Transverse colon (tissue), 4 donors: ENCODE results near the gene MEX3A.

Experiments used
- EP300 ChIP-seq: sonication (generic); formaldehyde crosslinking; IDR thresholded peaks from one replicate; pipeline ENCODE4 v1.6.1; 2017; ENCODE audit warnings: antibody characterized with exemption, low read depth
- POLR2A ChIP-seq: fragments of 450-650 bp; IDR thresholded peaks from one replicate; pipeline ENCODE4 v1.6.1; 2016; ENCODE audit warnings: antibody characterized with exemption, mild to moderate bottlenecking, moderate library complexity
- POLR2AphosphoS5 ChIP-seq, 3 donors: sonication (generic); formaldehyde crosslinking; IDR thresholded peaks; one replicate each; pipeline ENCODE4 v1.6.1; 2016; ENCODE audit warnings: antibody characterized with exemption in 3 of 3
- TF ChIP-seq, protein P1 (sequence below), 5 experiments: fragments of 200-600 bp in 3 of 5; fragments of 450-650 bp in 2 of 5; sonication (generic) in 3 of 5; IDR thresholded peaks; 1 replicate in 2 of 5; 2 replicates in 3 of 5; pipeline ENCODE4 v1.5.1; 2016 to 2017; ENCODE audit warnings: antibody characterized with exemption in 5 of 5, inconsistent platforms in 3 of 5, mild to moderate bottlenecking in 2 of 5, moderate library complexity in 1 of 5

DNA sequence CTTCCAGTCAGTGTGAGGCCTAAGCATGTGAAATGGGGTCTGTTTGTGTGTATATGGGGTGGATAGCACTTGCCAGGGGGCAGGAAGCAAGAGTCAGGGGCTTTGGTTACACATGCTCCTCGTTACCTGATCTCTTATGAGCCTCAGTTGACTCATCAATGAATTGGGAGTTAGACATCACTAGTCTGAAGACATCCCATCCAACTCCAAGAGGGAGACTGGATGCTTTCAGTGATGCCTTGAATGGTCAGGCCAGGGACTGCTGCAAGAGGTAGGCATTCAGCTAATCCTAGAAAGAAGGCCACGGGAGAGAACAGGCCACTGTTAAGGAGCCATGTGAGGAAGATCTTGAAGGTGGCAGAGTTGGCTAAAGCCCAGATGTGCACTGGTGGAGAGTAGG, 15.0 kb downstream of the MEX3A start:
- TF ChIP-seq, protein P1, sequence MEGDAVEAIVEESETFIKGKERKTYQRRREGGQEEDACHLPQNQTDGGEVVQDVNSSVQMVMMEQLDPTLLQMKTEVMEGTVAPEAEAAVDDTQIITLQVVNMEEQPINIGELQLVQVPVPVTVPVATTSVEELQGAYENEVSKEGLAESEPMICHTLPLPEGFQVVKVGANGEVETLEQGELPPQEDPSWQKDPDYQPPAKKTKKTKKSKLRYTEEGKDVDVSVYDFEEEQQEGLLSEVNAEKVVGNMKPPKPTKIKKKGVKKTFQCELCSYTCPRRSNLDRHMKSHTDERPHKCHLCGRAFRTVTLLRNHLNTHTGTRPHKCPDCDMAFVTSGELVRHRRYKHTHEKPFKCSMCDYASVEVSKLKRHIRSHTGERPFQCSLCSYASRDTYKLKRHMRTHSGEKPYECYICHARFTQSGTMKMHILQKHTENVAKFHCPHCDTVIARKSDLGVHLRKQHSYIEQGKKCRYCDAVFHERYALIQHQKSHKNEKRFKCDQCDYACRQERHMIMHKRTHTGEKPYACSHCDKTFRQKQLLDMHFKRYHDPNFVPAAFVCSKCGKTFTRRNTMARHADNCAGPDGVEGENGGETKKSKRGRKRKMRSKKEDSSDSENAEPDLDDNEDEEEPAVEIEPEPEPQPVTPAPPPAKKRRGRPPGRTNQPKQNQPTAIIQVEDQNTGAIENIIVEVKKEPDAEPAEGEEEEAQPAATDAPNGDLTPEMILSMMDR (IDR thresholded peaks at IDR 0.05): no peak
- TF ChIP-seq POLR2A (no peak), POLR2AphosphoS5 (IDR thresholded peaks at IDR 0.05) (no peak), EP300 (no peak)
